OCI-LY3 (cell line): ENCODE data around the gene COLEC11.

Experiments used
- EZH2phosphoT487 ChIP-seq: fragments of 200-600 bp; shearing (Covaris generic); IDR thresholded peaks from 2 replicates; pipeline ENCODE4 v1.6.1; 2018; ENCODE audit warnings: antibody characterized with exemption, mixed run types, low read depth
- TF ChIP-seq, protein P1 (sequence below): fragments of 200-600, 300-600 bp; sonication (generic); IDR thresholded peaks from 2 replicates; pipeline ENCODE4 v1.5.1; 2014; ENCODE audit warnings: antibody characterized with exemption, low read length, low read depth

DNA sequence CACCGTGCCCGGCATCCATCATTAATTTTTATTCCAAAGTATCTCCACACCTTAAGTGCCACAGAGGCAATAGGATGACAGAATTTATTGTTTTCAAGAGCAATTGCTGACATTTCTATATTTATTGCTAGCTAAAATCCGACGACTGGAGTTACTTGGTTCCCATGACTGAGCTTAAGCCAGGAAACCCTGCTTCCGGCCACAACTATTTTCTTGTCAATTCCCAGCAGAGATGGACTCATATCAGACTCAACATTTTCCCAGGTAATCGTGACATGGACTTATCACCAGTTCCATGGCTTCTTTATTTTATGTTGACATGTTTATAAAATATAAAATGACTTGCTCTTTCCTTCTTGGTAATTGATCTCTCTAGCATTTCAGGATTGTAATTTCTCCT lies 87.9 kb downstream of the COLEC11 start:
- TF ChIP-seq, protein P1, sequence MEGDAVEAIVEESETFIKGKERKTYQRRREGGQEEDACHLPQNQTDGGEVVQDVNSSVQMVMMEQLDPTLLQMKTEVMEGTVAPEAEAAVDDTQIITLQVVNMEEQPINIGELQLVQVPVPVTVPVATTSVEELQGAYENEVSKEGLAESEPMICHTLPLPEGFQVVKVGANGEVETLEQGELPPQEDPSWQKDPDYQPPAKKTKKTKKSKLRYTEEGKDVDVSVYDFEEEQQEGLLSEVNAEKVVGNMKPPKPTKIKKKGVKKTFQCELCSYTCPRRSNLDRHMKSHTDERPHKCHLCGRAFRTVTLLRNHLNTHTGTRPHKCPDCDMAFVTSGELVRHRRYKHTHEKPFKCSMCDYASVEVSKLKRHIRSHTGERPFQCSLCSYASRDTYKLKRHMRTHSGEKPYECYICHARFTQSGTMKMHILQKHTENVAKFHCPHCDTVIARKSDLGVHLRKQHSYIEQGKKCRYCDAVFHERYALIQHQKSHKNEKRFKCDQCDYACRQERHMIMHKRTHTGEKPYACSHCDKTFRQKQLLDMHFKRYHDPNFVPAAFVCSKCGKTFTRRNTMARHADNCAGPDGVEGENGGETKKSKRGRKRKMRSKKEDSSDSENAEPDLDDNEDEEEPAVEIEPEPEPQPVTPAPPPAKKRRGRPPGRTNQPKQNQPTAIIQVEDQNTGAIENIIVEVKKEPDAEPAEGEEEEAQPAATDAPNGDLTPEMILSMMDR: no peak
- TF ChIP-seq EZH2phosphoT487: no peak
